ENCODE data around the gene CHGA. TPM values are rescaled to one million over a fixed set of nuclear protein-coding genes. Genes with fewer than 3 reads are reported as not detected.

The CHGA gene
- total RNA-seq, 1 experiment from 2014 or later = not detected

DNA sequence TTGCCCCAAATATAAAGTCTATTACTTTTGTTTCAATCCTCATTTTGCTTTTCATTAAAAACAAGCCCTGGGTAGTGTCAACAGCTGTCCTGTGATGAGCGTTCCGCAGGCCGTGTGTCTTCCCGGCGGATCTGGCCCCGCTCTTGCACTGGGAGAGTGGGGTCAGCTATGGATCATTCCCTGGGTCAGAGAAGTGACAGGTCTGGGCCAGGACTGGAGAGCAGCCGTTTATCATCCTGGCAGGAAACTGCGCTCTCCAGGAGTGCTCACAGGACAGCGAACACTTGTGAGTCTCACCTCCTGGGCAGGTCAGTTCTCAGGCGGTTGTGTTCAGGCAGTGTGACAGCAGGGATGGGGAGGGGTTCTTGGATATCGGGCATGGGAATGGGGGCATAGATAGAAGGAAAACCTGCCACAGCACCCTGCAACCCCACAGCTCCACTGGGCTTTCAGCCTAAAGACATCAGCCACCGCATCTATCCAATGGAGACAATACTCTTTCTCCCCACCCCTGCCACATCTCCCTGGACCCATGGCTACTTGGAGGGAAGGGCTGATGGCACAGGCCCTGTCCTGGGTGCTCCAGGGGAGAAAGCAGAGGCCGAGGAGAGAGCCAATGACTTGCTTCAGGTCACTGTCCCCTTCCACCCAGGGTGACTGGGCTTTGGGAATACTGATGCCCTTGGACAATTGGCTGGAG lies 47.8 kb upstream of the CHGA start:
- Histone ChIP-seq H3K36me3 (ENCODE audit: control insufficient read depth in 1 of 2, insufficient read depth in 2 of 2, low read length in 2 of 2) (no peaks in the 10 kb centered on the region), H3K27ac (ENCODE audit: low read depth, low read length) (no peak overlapping the region), H3K27me3 (ENCODE audit: insufficient read depth, low read length) (no peaks in the 10 kb centered on the region; the same call in 1 of the 2 replicates), H4K20me1 (ENCODE audit: insufficient read depth) (no peaks in the 10 kb centered on the region), H2AFZ (ENCODE audit: low read depth, low read length, poor library complexity, severe bottlenecking) (no peak overlapping the region), H3K9me2 (ENCODE audit: insufficient read depth) (no peaks in the 10 kb centered on the region), H3K4me1 (ENCODE audit: control insufficient read depth in 1 of 2, insufficient read depth in 2 of 2, low read length in 2 of 2) (no peaks in the 10 kb centered on the region), H3K4me2 (ENCODE audit: low read length) (no peak overlapping the region), H3K9me3 (ENCODE audit: control insufficient read depth in 1 of 2, insufficient read depth in 1 of 2, low read depth in 1 of 2, low read length in 2 of 2) (no peaks in the 10 kb centered on the region), H3K9ac (ENCODE audit: low read length) (no peak overlapping the region), H3K4me3 (replicated peaks in 1 of 2; ENCODE audit: low read depth in 1 of 2, low read length in 2 of 2) (no peak overlapping the region), H3K79me2 (ENCODE audit: insufficient read depth, low read length) (no peaks in the 10 kb centered on the region)
- ChIA-PET CTCF (no interaction called here), POLR2A (no interaction called here), RAD21 (ENCODE audit: low non-redundant PET in 1 of 2, low total read pairs in 2 of 2, uncharacterized antibody in 2 of 2, unreplicated experiment in 2 of 2) (no interaction called here)
- TF ChIP-seq POLR2A (IDR thresholded peaks at IDR 0.05; ENCODE audit: borderline replicate concordance, extremely low read depth, insufficient read depth, insufficient read length) (no peak), YY1 (IDR thresholded peaks at IDR 0.05; ENCODE audit: extremely low read depth, insufficient replicate concordance, low read depth, low read length) (no peak), ZFX (IDR thresholded peaks at IDR 0.05) (no peak), POLR2AphosphoS5 (IDR thresholded peaks at IDR 0.05; ENCODE audit: low read depth, low read length) (no peak), CBX3 (IDR thresholded peaks at IDR 0.05; ENCODE audit: low read depth) (no peak), SIN3A (IDR thresholded peaks at IDR 0.05; ENCODE audit: low read depth) (no peak)
- TF ChIP-seq, protein P1, sequence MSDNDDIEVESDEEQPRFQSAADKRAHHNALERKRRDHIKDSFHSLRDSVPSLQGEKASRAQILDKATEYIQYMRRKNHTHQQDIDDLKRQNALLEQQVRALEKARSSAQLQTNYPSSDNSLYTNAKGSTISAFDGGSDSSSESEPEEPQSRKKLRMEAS (IDR thresholded peaks at IDR 0.05) = no peak
- no peak for ATAC-seq
- no TSS peak for BruUV-seq (replicated peaks)
- DNase-seq (ENCODE audit: low read depth, low spot score) = no peak
- intact Hi-C loops (cut with micrococcal nuclease) = no loop called here

DNA sequence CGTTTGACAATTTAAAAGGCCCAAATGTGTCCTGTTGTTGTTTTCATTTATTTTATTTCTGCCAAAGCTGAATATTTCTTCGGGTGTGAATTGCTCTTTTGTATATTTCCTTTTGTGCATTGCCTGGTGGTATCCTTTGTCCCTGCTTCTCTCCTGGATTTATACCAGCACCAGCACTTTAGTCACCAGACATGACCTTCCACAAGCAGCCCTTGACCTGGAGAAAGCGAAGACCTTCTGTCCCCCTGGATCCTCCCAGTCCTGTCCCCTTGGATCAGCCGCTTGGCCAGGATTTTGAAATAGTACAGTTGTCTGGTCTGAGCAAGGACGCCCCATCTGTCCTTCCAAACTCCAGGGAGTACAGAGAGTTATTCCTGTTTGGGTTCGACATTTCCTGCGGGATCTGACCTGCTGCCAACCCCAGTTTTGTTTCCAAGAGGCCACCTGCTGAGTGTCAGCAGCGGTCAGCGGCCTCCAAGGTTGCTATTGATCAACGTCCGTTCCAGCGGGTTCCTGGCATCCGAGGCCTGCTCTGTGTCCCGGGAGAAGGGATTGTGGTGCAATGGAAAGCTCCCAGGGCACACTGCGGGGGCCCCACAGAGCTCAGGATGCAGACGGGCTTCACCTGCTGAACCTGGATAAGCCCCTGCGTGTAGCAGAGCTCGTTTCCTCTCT lies 45.1 kb upstream of the CHGA start:
- H3K4me1 ChIP-seq (ENCODE audit: control insufficient read depth in 1 of 2, insufficient read depth in 2 of 2, low read length in 2 of 2) = no peaks in the 10 kb centered on the region; a peak in 2 of 4 replicates
- H4K20me1 ChIP-seq (ENCODE audit: insufficient read depth) = no peaks in the 10 kb centered on the region
- no peaks in the 10 kb centered on the region; the same call in 1 of the 2 replicates for H3K27me3 ChIP-seq (ENCODE audit: insufficient read depth, low read length)
- ATAC-seq = no peak
- no peaks in the 10 kb centered on the region for H3K79me2 ChIP-seq (ENCODE audit: insufficient read depth, low read length)
- no peak overlapping the region for H3K4me2 ChIP-seq (ENCODE audit: low read length)
- no TSS peak for BruUV-seq (replicated peaks)
- DNase-seq (ENCODE audit: low read depth, low spot score) = no peak
- no peak overlapping the region for H2AFZ ChIP-seq (ENCODE audit: low read depth, low read length, poor library complexity, severe bottlenecking)
- H3K9me3 ChIP-seq (ENCODE audit: control insufficient read depth in 1 of 2, insufficient read depth in 1 of 2, low read depth in 1 of 2, low read length in 2 of 2) = no peaks in the 10 kb centered on the region
- POLR2A ChIA-PET = no interaction called here
- CTCF ChIA-PET = no interaction called here
- H3K9me2 ChIP-seq (ENCODE audit: insufficient read depth) = no peaks in the 10 kb centered on the region
- H3K4me3 ChIP-seq (replicated peaks in 1 of 2; ENCODE audit: low read depth in 1 of 2, low read length in 2 of 2) = no peak overlapping the region
- no peaks in the 10 kb centered on the region for H3K36me3 ChIP-seq (ENCODE audit: control insufficient read depth in 1 of 2, insufficient read depth in 2 of 2, low read length in 2 of 2)
- RAD21 ChIA-PET (ENCODE audit: low non-redundant PET in 1 of 2, low total read pairs in 2 of 2, uncharacterized antibody in 2 of 2, unreplicated experiment in 2 of 2) = no interaction called here
- H3K27ac ChIP-seq (ENCODE audit: low read depth, low read length) = no peak overlapping the region
- TF ChIP-seq TCF7L2 (IDR thresholded peaks at IDR 0.05; ENCODE audit: borderline replicate concordance, extremely low read depth, insufficient read depth, insufficient read length) (no peak), CEBPB (IDR thresholded peaks at IDR 0.05; ENCODE audit: low read depth) (no peak), ZNF274 (IDR thresholded peaks at IDR 0.05; ENCODE audit: low read depth, low read length) (no peak), YY1 (IDR thresholded peaks at IDR 0.05; ENCODE audit: extremely low read depth, insufficient replicate concordance, low read depth, low read length) (no peak), JUND (IDR thresholded peaks at IDR 0.05) (no peak), EZH2phosphoT487 (IDR thresholded peaks at IDR 0.05; ENCODE audit: borderline replicate concordance) (no peak), CBX3 (IDR thresholded peaks at IDR 0.05; ENCODE audit: low read depth) (no peak)
- TF ChIP-seq, protein P1 (IDR thresholded peaks at IDR 0.05) = no peak
- TF ChIP-seq, protein P2, sequence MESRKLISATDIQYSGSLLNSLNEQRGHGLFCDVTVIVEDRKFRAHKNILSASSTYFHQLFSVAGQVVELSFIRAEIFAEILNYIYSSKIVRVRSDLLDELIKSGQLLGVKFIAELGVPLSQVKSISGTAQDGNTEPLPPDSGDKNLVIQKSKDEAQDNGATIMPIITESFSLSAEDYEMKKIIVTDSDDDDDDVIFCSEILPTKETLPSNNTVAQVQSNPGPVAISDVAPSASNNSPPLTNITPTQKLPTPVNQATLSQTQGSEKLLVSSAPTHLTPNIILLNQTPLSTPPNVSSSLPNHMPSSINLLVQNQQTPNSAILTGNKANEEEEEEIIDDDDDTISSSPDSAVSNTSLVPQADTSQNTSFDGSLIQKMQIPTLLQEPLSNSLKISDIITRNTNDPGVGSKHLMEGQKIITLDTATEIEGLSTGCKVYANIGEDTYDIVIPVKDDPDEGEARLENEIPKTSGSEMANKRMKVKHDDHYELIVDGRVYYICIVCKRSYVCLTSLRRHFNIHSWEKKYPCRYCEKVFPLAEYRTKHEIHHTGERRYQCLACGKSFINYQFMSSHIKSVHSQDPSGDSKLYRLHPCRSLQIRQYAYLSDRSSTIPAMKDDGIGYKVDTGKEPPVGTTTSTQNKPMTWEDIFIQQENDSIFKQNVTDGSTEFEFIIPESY (IDR thresholded peaks at IDR 0.05; ENCODE audit: extremely low read depth, insufficient replicate concordance, low read length) = no peak
- intact Hi-C loops (cut with micrococcal nuclease) = no loop called here
- H3K9ac ChIP-seq (ENCODE audit: low read length) = no peak overlapping the region

All from HCT116 (cell line).